ENCODE results near the gene SLC4A9. TPM values are rescaled to one million over a fixed set of nuclear protein-coding genes. Genes with fewer than 3 reads are reported as not detected.

SLC4A9 gene
- total RNA-seq, 1 donor from 2014 or later: 1.8 TPM

DNA sequence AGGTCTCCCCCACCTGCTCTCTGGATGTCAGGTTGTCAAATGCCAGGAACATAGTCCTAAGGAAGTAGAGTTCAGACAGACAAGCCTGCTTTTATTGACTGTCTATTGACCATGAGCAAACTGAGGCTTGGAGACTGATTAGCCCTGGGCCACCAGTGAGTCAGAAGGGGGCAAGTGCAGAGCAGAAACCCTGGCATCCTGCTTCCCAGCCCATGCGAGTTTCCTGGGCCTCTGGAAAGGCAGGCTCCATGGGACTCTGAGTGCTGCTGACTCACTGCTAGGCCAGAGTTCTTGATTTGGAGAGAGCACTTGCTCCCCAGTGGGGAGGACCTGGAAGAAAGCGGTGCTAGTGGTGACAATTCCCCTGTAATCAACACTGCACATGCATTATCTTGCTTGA is 10.8 kb upstream of the SLC4A9 start:
- no peak overlapping the region for H3K27ac Mint-ChIP-seq
- TF ChIP-seq, protein P1, sequence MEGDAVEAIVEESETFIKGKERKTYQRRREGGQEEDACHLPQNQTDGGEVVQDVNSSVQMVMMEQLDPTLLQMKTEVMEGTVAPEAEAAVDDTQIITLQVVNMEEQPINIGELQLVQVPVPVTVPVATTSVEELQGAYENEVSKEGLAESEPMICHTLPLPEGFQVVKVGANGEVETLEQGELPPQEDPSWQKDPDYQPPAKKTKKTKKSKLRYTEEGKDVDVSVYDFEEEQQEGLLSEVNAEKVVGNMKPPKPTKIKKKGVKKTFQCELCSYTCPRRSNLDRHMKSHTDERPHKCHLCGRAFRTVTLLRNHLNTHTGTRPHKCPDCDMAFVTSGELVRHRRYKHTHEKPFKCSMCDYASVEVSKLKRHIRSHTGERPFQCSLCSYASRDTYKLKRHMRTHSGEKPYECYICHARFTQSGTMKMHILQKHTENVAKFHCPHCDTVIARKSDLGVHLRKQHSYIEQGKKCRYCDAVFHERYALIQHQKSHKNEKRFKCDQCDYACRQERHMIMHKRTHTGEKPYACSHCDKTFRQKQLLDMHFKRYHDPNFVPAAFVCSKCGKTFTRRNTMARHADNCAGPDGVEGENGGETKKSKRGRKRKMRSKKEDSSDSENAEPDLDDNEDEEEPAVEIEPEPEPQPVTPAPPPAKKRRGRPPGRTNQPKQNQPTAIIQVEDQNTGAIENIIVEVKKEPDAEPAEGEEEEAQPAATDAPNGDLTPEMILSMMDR (IDR thresholded peaks at IDR 0.05; ENCODE audit: unreplicated experiment): no peak
- no peak overlapping the region for H3K4me3 Mint-ChIP-seq
- no peak for DNase-seq (ENCODE audit: low spot score in 2 of 2, unreplicated experiment in 2 of 2)
- H3K4me1 Mint-ChIP-seq: peaks cover 24% of the 10 kb centered on the region
- H3K9me3 Mint-ChIP-seq: no peaks in the 10 kb centered on the region
- H3K27me3 Mint-ChIP-seq (ENCODE audit: low read depth): peaks cover 20% of the 10 kb centered on the region
- no peaks in the 10 kb centered on the region for H3K36me3 Mint-ChIP-seq

GRCh38 chr5:140351609-140352334 is 8.2 kb upstream of the SLC4A9 start:
- no peaks in the 10 kb centered on the region for H3K36me3 Mint-ChIP-seq
- TF ChIP-seq, protein P1 (IDR thresholded peaks at IDR 0.05; ENCODE audit: unreplicated experiment): peak; percentile 96
- H3K4me3 Mint-ChIP-seq: no peak overlapping the region
- peak in 1 of 2 experiments; percentile 55 for DNase-seq (ENCODE audit: low spot score in 2 of 2, unreplicated experiment in 2 of 2)
- H3K4me1 Mint-ChIP-seq: peaks cover 19% of the 10 kb centered on the region
- peak overlapping the region; percentile 85 for H3K27ac Mint-ChIP-seq
- H3K9me3 Mint-ChIP-seq: no peaks in the 10 kb centered on the region
- peaks cover 7% of the 10 kb centered on the region for H3K27me3 Mint-ChIP-seq (ENCODE audit: low read depth)

GRCh38 chr5:140355546-140355945 is 4.4 kb upstream of the SLC4A9 start:
- Mint-ChIP-seq H3K4me3 (no peak overlapping the region), H3K27ac (no peak overlapping the region), H3K4me1 (peaks cover 26% of the 10 kb centered on the region), H3K36me3 (no peaks in the 10 kb centered on the region), H3K9me3 (no peaks in the 10 kb centered on the region), H3K27me3 (ENCODE audit: low read depth) (peaks cover 3% of the 10 kb centered on the region)
- TF ChIP-seq, protein P1 (IDR thresholded peaks at IDR 0.05; ENCODE audit: unreplicated experiment): no peak
- no peak for DNase-seq (ENCODE audit: low spot score in 2 of 2, unreplicated experiment in 2 of 2)

- Mint-ChIP-seq H3K4me3 (peak overlapping the region; percentile 21), H3K9me3 (no peaks in the 10 kb centered on the region), H3K27ac (peak overlapping the region; percentile 99), H3K4me1 (peaks cover 13% of the 10 kb centered on the region), H3K27me3 (ENCODE audit: low read depth) (no peaks in the 10 kb centered on the region), H3K36me3 (no peaks in the 10 kb centered on the region)
- no peak for DNase-seq (ENCODE audit: low spot score in 2 of 2, unreplicated experiment in 2 of 2)
- TF ChIP-seq, protein P1 (IDR thresholded peaks at IDR 0.05; ENCODE audit: unreplicated experiment): no peak
These were observed 2.9 kb upstream of the SLC4A9 start for GRCh38 chr5:140356853-140357725.

- Mint-ChIP-seq H3K36me3 (no peaks in the 10 kb centered on the region), H3K4me1 (peaks cover 13% of the 10 kb centered on the region), H3K27ac (peak overlapping the region; percentile 99), H3K9me3 (no peaks in the 10 kb centered on the region), H3K27me3 (ENCODE audit: low read depth) (no peaks in the 10 kb centered on the region), H3K4me3 (peak overlapping the region; percentile 21)
- TF ChIP-seq, protein P1 (IDR thresholded peaks at IDR 0.05; ENCODE audit: unreplicated experiment): peak; percentile 79
- DNase-seq (ENCODE audit: low spot score in 2 of 2, unreplicated experiment in 2 of 2): peak; percentile 72 to 86
These were observed 2.3 kb upstream of the SLC4A9 start for GRCh38 chr5:140357726-140358093.

Measured in mesothelial cell of epicardium (in vitro differentiated cells).